PC-9 (cell line): ENCODE results near the gene KCNJ16. TPM values are rescaled to one million over a fixed set of nuclear protein-coding genes. Genes with fewer than 3 reads are reported as not detected.

Experiments
- BruUV-seq: library from RNA; stranded (reverse); fragments of 400-500 nt; replicated peaks from 2 replicates; lab custom pipeline; 2021; lab: Mats Ljungman, UMichigan
- CTCF ChIA-PET: fragments of 300-600 bp; sonication (Branson Sonifier 250); formaldehyde crosslinking; loops from one replicate; lab custom pipeline; 2022; ENCODE audit warnings: antibody characterized with exemption; lab: Charles Lee
- POLR2A ChIA-PET: fragments of 300-600 bp; sonication (Branson Sonifier 250); formaldehyde crosslinking; loops from one replicate; lab custom pipeline; 2022; ENCODE audit warnings: antibody characterized with exemption; ENCODE audit not compliant: unreplicated experiment; lab: Charles Lee
- DNase-seq, 2 experiments: peaks; one replicate each; pipeline versions ENCODE4 v3.0.0 to v3.0.0-alpha.2; 2015 to 2022; ENCODE audit warnings: mixed read lengths in 1 of 2
- H2AFZ ChIP-seq: fragments of 200-600 bp; sonication (generic); 2 replicates; pipeline ENCODE4 v1.8.1; 2017; ENCODE audit warnings: antibody characterized with exemption
- H3F3A ChIP-seq: fragments of 200-600 bp; sonication (generic); 2 replicates; pipeline ENCODE4 v1.8.1; 2017; ENCODE audit warnings: antibody characterized with exemption, mild to moderate bottlenecking, low read depth; ENCODE audit not compliant: insufficient read depth
- H3K27ac ChIP-seq: fragments of 200-600 bp; sonication (generic); 2 replicates; pipeline ENCODE4 v1.6.1; 2016; ENCODE audit warnings: mixed run types
- H3K27me3 ChIP-seq: fragments of 200-600 bp; sonication (generic); 2 replicates; pipeline ENCODE4 v1.6.1; 2016; ENCODE audit warnings: low read depth, mixed run types; ENCODE audit not compliant: insufficient read depth
- H3K36me3 ChIP-seq: fragments of 200-600 bp; sonication (generic); 2 replicates; pipeline ENCODE4 v1.6.1; 2016; ENCODE audit warnings: low read depth, mixed run types
- H3K4me1 ChIP-seq: fragments of 200-600 bp; sonication (generic); replicated peaks from 2 replicates; pipeline ENCODE4 v1.6.1; 2016; ENCODE audit warnings: mixed run types; ENCODE audit not compliant: insufficient read depth
- H3K4me2 ChIP-seq: fragments of 200-600 bp; sonication (generic); 2 replicates; pipeline ENCODE4 v1.6.1; 2017; ENCODE audit warnings: mixed run types
- H3K4me3 ChIP-seq: fragments of 200-600 bp; sonication (generic); 2 replicates; pipeline ENCODE4 v1.6.1; 2016; ENCODE audit warnings: mixed run types
- H3K79me2 ChIP-seq: fragments of 200-600 bp; sonication (generic); 2 replicates; pipeline ENCODE4 v1.6.1; 2017; ENCODE audit warnings: low read depth, mixed run types
- H3K9me2 ChIP-seq: fragments of 200-600 bp; sonication (generic); 2 replicates; pipeline ENCODE4 v1.8.1; 2017; ENCODE audit warnings: mild to moderate bottlenecking; ENCODE audit not compliant: insufficient read depth
- H3K9me3 ChIP-seq: fragments of 200-600 bp; sonication (generic); 2 replicates; pipeline ENCODE4 v1.8.1; 2016; ENCODE audit warnings: low read depth; ENCODE audit not compliant: insufficient read depth
- H4K20me1 ChIP-seq: fragments of 200-600 bp; sonication (generic); 2 replicates; pipeline ENCODE4 v1.8.1; 2017; ENCODE audit not compliant: insufficient read depth
- EZH2 ChIP-seq: fragments of 200-600 bp; sonication (generic); IDR thresholded peaks from 2 replicates; pipeline ENCODE4 v1.8.0; 2017; ENCODE audit warnings: antibody characterized with exemption, low read depth
- intact Hi-C: fragments of 100-400 bp; cut with micrococcal nuclease; formaldehyde crosslinking; loops from one replicate; pipeline ENCODE4 v1.10.0; 2022; ENCODE audit not compliant: unreplicated experiment
- total RNA-seq: library from RNA; stranded (reverse); gene quantifications from 2 replicates; pipeline ENCODE4 v1.2.3, GENCODE V29; 2021
- TF ChIP-seq, protein P1 (sequence below): fragments of 200-600 bp; sonication (generic); conservative IDR thresholded peaks from 2 replicates; pipeline ENCODE4 v1.6.1; 2017; ENCODE audit warnings: mixed run types, antibody characterized with exemption, mild to moderate bottlenecking, moderate library complexity

The KCNJ16 gene
- total RNA-seq, 1 experiment from 2014 or later, result not detected

DNA sequence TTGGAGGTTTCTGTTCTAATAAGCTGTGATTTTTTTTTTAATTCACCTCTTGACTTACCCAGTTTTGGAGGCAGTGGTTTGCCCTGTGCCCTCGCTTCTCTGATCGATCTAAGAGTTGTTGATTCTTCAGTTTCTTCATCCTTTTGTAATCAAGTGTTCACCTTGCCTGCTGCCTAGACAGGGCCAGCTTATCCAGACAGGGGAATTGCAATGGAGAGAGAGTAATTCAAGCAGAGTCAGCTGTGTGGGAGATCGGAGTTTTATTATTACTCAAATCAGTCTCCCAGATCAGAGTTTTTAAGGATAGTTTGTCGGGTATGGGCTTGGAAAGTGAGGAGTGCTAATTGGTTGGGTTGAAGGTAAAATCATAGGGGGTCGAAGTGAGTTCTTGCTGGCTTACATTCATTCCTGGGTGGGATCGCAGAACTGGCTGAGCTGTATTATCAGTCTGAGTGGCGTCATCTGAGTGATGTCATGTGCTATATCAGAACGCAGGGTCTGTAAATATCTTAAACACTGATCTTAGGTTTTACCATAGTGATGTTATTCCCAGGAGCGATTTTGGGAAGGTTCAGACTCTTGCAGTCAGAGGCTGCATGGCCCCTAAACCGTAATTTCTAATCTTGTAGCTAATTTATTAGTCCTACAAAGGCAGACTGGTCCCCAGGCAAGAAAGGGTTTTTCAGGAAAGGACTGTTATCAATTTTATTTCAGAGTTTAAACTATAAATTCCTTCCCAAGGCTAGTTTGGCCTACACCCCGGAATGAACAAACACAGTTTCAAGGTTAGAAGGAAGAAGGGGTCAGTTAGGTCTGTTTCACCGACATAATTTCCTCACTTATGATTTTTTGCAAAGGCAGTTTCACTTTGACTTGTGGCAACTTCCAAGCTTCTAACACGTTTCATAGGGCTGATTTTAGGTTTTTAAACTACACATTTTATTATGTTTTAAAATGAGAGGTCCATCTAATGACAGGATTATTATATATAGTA is 21.5 kb upstream of the KCNJ16 start:
- TF ChIP-seq, protein P1, sequence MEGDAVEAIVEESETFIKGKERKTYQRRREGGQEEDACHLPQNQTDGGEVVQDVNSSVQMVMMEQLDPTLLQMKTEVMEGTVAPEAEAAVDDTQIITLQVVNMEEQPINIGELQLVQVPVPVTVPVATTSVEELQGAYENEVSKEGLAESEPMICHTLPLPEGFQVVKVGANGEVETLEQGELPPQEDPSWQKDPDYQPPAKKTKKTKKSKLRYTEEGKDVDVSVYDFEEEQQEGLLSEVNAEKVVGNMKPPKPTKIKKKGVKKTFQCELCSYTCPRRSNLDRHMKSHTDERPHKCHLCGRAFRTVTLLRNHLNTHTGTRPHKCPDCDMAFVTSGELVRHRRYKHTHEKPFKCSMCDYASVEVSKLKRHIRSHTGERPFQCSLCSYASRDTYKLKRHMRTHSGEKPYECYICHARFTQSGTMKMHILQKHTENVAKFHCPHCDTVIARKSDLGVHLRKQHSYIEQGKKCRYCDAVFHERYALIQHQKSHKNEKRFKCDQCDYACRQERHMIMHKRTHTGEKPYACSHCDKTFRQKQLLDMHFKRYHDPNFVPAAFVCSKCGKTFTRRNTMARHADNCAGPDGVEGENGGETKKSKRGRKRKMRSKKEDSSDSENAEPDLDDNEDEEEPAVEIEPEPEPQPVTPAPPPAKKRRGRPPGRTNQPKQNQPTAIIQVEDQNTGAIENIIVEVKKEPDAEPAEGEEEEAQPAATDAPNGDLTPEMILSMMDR, result no peak
- TF ChIP-seq EZH2, result no peak
- Histone ChIP-seq H3K4me1 (no peaks in the 10 kb centered on the region), H3F3A (no peaks in the 10 kb centered on the region), H3K36me3 (no peaks in the 10 kb centered on the region), H3K79me2 (no peaks in the 10 kb centered on the region), H3K9me3 (0 out of 2 replicates have a peak, but pooled peaks cover 4% of the 10 kb centered on the region), H2AFZ (peak overlapping the region; percentile 22; the same call in 1 of the 2 replicates), H3K4me2 (no peak overlapping the region), H3K27ac (no peak overlapping the region), H3K4me3 (no peak overlapping the region), H3K9me2 (no peaks in the 10 kb centered on the region; the same call in 1 of the 2 replicates), H3K27me3 (no peaks in the 10 kb centered on the region), H4K20me1 (no peaks in the 10 kb centered on the region)
- DNase-seq, result no peak
- intact Hi-C loops, result no loop called here
- no TSS peak for BruUV-seq
- ChIA-PET POLR2A (no interaction called here), CTCF (no interaction called here)

DNA sequence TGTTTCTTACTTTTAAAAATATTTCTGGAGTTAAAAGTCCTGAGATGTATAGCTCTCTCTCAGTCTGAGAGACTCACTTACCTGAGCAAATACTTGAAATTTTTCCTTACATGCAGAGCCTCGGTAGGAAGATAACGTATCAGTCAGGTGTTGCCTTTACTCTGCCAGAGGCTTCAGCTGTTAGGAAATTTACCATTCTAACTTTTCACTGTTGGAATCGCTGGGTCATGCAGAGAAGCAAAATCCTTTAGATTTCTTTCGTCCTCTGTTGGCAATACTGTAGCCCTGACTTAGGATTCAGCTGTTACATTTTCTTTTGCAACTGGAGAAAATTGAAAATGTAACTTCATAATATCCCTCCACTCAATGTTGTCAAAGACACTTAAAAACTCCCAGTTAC is 20.0 kb upstream of the KCNJ16 start:
- no peak for DNase-seq
- Histone ChIP-seq H3K79me2 (no peaks in the 10 kb centered on the region), H2AFZ (no peak overlapping the region), H3K36me3 (no peaks in the 10 kb centered on the region), H3K4me1 (no peaks in the 10 kb centered on the region), H3K9me2 (no peaks in the 10 kb centered on the region; the same call in 1 of the 2 replicates), H3K4me3 (no peak overlapping the region), H3K27ac (no peak overlapping the region), H3K27me3 (no peaks in the 10 kb centered on the region), H3K9me3 (0 out of 2 replicates have a peak, but pooled peaks cover 3% of the 10 kb centered on the region), H4K20me1 (no peaks in the 10 kb centered on the region), H3F3A (no peaks in the 10 kb centered on the region), H3K4me2 (no peak overlapping the region)
- ChIA-PET POLR2A (no interaction called here), CTCF (no interaction called here)
- intact Hi-C loops, result no loop called here
- TF ChIP-seq EZH2, result no peak
- TF ChIP-seq, protein P1, result no peak
- no TSS peak for BruUV-seq

DNA sequence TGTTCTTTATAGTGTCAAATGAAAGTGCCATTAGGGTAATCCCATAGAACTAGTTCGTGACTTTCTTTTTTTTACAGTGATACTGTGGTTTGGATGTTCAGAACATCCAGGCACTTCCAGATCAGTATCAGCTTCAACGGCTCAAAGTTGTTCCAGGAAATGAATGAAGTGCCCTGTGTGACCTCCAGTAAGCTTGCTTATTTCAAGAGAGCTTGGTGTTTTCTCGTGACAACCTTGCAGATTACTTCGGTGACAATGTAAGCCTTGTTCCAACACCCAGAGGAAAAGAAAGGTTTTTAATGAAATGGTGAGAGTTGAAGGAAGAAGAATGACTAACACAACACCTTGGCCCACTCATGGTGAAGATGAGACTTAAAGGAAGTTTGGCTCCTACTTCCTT is 16.0 kb upstream of the KCNJ16 start:
- no TSS peak for BruUV-seq
- Histone ChIP-seq H3K36me3 (no peaks in the 10 kb centered on the region), H3K9me3 (no peaks in the 10 kb centered on the region), H3K4me1 (no peaks in the 10 kb centered on the region), H3K27me3 (no peaks in the 10 kb centered on the region), H3K9me2 (no peaks in the 10 kb centered on the region), H3K79me2 (no peaks in the 10 kb centered on the region), H2AFZ (no peak overlapping the region), H3K27ac (no peak overlapping the region), H3F3A (no peaks in the 10 kb centered on the region), H3K4me3 (no peak overlapping the region), H3K4me2 (no peak overlapping the region), H4K20me1 (no peaks in the 10 kb centered on the region)
- ChIA-PET POLR2A (no interaction called here), CTCF (no interaction called here)
- DNase-seq, result no peak
- intact Hi-C loops, result no loop called here
- no peak for TF ChIP-seq EZH2
- TF ChIP-seq, protein P1, result no peak
